GM19372 (cell line): Measurements from ENCODE around the gene SSH2.
"Not testable (repeated sequence)": the region's sequence is repeated elsewhere in the genome, so short reads cannot be mapped to it uniquely, and the experiment has no call there.

Experiments
- ATAC-seq: cut with Tn5 transposase; IDR thresholded peaks from one replicate; pipeline ENCODE4 v1.9.1; 2021; ENCODE audit warnings: mild to moderate bottlenecking, low read depth, moderate library complexity; ENCODE audit not compliant: unreplicated experiment

SSH2 gene

DNA sequence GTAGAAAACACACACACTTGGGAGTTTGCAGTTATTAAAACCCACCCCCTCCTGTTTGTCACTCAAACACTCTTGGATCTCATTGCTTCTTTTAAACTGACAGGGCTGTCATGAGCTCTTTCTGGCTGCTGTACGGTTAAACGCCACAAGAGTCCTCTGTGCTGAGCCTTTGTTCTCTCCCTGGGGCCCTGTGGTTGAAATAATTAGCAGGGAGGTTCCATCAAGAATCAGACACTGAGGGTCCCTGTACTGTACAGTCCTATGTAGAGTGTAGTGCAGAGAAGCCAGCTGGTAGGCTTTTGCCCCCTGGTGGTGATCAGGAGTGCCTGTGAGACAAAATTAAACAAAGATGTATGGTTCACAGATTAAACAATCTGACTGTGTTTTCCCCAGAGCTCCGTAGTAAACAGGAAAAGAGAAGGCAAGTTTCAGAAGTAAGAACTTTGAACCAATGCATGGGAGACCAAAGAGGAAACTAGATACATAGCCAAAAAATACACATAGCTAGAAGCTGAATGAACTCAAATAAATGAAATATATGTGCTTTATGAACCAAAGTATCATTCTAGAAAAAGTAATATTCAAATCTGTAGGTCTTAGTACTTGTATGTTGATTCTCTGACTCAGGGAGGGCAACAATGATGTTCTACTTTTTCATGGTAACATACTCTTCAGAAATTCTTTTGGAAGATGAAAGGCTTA, 1.4 kb upstream of the SSH2 start:
- ATAC-seq = peak; percentile 52

DNA sequence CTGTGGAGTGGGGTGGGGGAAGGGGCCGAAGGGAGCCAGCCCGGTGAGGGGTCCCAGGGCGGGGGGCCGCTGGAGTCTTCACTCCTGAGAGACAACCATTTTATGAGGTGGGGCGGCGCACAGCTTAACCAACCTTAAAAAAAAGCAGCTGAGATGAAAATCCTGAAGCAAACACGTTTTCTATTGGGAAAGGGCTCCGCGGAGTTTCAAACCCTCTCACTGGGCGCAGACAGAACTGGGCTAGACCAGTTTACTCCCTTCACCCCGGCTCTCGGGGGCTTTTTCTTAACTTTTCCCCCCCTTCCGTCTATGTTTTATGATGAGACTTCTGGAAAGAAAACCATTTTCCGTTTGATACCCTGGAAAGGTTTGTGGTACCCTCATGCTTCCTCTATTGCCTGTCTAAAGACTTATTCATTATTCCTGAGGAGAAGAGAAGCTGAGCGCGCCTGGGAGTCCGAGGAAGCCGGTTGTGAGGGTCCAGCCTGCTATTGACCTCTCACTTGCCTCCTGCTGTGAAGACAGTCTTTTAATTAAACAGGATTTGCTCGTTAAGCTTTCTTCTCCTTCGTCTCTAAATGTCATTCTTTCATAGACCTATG, 482 bp upstream of the SSH2 start:
- ATAC-seq = no peak

DNA sequence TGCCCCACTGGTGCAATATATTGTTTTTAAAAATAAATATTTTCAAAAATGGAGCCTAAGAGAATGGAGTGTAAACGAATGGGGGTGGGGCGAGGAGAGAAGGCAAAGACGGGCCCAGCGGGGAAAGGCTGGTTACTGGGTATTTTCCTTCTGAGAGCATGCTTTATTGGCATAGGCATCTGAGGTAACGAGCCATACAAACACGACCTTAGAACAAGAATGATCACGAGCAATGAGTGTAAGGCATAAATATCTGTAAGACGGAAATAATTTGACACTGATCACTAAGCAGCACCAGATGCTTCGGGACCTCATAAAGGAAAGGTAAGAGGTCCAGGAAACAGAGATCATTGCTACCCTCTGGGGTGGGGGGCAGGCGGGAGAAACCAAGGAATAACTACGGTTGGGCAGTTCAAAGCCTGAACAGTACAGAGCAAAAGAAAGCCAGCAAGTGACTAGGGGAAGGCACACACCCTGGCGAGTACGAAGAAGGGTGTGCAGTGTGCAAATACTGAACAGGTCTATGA, 959 bp downstream of the SSH2 start:
- ATAC-seq = no peak

DNA sequence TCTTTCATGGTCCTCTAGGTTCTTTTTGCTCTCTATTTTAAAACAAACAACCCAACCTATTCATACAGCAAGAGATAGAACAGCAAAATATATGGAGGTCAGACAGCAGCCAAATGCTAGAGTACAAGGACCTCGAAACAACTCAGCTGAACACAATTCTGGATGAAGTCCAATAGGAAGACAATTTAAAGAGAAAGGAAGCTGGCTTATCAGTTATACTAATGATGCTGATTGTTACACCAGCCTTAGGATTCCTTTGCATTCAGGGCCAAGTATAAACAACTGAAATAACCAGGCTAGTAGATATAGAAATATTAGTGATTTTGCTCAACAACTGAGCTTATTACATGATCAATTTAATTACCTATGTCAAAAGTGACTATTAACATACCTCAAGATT, 2.5 kb downstream of the SSH2 start:
- no peak for ATAC-seq

DNA sequence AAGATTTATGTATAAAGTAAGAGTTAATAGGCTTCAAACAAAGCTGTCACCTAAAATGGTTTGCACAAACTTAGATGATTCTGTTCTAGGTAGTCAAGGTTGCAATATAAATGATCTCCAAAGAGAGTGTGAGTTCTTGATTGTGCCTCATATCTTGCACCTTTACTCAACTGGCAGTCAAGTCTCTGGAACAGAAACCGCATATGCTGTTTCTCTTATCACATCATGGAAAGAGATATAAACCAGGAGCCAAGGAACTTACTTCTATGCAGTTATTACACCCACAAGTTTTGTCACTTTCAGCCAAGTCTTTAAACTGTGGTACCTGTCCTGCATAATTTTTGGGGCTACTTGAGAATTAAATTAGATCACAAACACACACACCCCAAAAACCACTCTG, 5.2 kb downstream of the SSH2 start:
- ATAC-seq = no peak

DNA sequence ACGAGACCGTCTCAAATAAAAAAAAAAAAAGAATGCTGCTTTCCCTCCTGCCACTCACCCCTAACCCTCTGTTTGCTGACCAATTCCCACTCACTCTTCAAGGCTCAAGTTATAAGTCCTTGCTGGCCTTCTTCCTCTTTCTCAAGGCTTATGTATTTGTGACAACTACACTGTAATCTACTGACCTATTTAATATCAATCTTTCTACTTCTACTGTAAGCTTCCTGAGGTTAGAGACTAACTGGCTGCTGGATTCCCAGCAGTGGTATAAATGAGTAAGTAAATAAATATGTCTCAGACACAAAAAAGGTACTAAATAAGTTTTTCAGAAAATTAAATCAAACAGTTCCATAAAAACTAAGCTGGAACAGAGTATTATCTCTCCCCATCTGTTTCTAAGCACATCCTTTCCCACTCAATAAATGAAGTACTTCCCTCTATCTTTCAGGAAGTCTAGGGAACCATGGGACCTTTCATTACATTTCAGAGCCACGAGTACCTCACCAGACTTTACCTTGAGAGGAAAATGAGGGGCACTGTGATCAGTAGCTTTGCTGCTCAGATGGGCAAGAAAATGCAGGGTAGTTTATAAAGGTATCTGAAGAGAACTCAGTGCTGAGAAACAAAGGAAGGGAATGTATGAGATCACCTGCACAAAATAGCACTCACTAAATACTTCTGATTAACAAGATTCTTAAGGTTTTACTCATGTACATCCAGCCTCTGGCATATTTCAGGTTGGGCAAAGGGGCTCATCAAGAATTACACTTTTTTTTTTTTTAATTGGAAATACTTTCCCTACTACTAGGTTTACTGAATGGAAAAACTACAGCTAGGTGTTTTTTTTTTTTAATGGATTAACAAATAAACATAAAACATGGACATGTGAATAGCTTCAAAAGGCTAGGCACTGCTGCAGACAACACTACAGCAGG, 10.8 kb downstream of the SSH2 start:
- ATAC-seq = no peak

DNA sequence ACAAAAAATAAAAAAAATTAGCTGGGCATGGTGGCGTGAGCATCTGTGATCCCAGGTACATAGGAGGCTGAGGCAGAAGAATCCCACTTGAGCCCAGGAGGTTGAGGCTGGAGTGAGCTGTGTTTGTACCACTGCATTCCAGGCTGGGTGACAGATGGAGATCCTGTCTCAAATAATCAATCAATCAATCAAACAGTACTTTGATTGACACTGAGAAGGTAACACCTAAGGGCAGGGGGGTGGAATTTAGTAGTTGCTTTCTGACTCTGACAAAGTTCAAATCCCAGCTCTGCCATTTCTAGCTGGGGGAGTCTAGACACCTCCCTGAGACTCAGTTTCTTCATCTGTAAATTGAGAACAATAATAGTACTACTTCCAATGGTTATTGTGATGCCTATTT, 12.0 kb downstream of the SSH2 start:
- ATAC-seq = no peak

DNA sequence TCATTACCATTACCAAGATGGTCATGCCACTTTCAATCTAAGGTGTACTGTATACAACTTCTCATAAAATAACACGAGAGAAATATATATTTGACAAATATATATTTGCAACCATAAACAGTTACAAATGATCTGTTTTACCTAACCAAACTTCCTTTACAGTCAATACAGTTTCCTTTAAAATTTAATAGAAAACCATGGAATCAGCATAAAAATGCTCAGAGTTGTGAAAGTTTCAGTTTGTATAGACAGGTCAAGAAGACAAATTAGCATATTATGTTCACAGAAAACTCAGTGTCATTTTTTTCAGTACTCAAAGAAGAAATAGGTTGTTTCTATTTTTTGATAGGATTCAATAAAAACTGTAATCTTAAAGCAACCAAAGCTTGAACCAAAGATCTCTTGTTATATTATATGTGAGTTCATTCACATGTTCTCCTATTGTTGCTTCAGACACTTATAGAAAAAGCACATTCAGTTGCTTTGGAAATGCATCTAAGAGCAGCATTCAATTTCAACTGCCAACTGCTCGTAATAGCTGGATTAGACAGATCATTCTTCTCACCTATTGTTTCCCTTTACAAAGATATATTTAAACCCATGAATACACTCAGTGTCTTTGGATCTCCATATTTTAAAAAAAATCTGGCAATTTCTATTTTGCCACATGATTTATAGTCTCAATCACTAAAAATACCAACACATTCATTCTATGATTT, 15.1 kb downstream of the SSH2 start:
- no peak for ATAC-seq

DNA sequence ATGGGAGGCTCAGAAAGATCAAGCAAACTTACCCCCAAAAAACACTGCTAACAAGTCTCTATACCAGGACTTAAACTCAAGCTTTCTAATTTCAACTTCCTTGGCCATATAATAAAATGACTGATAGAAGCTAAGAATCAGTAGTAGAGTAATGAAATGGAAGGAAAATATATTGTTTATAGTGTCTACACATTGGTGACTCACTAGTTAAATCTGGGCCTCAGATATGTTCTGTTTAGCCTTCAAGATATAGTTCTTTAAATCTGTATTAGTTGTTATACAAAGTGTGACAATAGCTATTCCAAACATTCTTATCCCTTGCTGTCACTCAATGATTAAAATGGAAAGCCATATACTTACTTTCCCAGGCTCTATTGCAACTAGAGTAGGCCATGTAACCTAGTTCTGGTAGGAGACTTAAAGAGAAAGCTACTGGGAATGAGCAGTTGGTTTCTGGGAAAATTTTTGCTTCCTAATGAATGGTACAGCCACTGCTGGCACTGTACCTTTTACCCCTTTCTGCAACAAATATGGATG, 18.3 kb downstream of the SSH2 start:
- ATAC-seq = no peak

DNA sequence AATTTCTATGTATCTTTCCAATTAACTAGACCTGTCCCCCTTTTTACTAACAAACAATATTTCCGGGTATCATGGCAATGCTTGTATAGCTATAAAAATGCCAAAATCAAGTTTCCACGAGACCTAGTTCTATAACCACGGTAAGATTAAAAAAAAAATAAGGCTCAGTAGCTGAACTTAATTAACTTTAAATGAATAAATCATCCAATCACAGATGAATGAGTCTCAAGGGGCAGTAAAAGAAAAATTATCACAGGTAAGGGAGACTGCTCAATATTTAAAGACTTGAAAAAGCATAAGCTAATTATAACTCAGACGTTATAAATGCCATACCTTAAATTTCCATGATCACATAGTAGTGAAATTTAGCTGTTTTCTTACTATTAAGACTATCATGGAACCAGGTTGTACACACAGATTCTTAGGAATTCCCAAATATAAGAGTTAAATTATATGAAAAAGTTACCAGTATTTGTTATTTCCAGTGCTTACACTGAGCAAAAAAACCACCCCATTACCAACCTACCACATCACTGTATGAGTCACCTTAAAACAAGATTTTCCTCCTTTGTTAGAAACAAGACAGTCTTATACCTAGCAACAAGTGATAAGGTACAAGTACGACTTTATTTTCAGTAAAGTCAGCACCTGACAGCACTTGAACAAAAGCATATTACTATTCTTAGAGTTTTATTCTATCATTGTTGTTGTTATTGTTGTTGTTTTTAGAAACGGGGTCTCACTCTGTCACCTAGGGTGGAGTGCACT, 20.6 kb downstream of the SSH2 start:
- no peak for ATAC-seq

DNA sequence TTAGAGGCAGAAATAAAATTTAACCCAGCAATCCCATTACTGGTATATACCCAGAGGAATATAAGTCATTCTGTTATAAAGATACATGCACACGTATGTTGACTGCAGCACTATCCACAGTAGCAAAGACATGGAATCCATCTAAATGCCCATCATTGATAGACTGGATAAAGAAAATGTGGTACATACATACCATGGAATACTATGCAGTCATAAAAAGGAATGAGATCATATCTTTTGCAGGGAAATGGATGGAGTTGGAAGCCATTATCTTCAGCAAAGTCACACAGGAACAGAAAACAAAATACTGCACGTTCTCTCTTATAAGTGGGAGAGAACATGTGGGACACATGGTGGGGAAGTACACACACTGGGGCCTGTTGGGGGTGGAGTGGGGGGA, 23.1 kb downstream of the SSH2 start:
- ATAC-seq = no peak

DNA sequence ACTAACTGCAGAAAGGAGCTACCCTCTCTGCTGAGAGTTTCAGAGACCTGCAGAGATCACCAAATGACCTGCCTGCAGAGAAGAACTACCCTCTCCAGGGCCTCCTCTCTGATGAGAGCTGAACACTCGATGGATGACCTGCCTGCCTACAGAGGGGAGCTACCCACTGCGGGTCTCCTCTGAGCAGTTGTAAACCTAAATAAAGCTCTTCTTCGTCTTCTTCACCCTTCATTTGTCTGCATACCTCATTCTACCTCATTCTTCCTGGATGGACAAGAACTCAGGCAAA, 24.2 kb downstream of the SSH2 start:
- ATAC-seq = no peak

DNA sequence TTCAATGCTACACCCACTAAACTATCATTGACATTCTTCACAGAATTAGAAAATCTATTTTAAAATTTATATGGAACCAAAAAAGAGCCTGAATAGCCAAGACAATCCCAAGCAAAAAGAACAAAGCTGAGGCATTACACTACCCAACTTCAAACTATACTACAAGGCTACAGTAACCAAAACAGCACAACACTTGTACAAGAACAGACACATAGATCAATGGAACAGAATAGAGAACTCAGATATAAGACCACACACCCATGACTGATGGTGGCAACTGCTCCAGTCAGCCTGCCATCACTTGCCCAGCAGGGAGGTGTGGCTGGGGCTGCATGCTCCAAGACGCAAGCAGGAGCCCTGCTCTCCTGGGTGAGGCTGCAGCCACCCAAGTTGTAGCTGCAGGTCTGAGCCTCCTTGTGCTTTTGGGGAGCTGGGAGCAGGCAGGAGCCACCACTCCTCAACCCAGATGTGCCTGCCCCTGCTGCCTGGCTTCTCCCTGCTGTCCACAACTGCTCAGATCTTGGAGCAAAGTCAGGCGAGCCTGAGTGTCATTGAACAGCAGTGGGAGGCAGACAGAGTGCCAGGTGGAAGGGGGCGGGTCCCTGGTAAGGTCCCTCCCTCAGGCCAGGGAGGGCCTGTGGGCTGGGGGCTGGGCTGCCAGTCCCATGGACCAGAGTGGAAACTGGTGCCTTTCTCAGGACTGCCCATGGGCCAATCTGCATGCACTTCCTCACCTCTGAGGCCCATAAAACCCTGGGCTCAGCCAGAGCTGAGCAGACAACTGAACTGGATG, 24.7 kb downstream of the SSH2 start:
- ATAC-seq = no peak

DNA sequence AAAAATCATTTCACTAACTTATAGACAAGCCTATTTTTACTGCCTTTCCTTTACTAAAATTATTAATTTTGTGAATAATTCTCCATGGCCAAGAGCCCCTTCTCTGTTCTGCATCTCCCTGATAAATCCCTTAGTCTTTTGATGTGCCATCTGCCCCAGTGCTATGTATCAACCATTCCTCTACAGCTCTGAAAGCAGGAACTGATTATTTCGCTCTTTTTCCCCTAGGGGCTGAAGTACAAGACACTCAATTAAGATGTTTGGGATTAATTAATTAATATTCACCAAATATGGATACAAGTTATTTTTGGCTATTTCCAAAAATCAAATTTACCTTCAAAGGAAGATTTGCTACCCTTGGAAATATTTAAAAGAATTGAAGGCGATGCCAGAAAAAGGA, 26.6 kb downstream of the SSH2 start:
- no peak for ATAC-seq

DNA sequence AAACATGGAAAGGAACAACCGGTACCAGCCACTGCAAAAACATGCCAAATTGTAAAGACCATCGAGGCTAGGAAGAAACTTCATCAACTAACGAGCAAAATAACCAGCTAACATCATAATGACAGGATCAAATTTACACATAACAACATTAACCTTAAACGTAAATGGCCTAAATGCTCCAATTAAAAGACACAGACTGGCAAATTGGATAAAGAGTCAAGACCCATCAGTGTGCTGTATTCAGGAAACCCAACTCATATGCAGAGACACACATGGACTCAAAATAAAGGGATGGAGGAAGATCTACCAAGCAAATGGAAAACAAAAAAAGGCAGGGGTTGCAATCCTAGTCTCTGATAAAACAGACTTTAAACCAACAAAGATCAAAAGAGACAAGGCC, 32.9 kb downstream of the SSH2 start:
- ATAC-seq = not testable (repeated sequence)

DNA sequence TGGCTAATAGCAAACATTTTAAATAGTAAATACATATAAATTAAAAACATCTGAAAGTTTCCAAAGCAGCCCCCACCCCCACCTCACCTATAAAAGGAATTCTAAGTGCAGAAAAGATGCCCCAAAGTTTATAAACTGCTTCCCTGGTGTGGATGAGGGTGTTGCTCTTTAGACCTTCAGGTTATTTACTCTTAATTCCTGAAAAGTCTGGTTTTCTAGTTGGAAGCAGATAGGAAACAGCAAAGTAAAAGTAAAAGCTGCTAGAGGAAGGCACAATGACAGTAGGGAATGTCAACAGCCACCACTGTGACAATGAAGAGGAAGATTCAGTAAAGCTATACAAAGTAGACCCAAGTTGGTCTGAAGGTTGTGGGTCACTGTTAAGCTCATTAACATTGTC, 37.8 kb downstream of the SSH2 start:
- no peak for ATAC-seq

DNA sequence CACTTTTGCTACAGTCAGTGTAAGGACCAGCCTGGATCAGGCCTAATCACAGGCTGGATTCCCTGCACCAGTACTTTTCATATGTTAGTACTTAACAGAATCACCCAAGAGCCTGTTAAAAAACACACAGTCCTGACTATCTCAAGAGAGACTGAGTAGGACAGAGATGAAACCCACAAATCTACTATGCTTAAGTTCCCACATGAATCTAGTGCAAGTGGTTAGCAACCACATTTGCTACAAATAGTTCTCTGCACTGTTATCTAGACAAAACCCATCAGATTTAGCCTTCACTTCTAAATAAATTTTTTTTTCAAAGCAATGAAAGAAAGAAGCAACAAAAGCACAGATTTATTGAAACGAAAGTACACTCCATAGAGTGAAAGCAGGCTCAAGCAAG, 38.9 kb downstream of the SSH2 start:
- ATAC-seq = no peak

DNA sequence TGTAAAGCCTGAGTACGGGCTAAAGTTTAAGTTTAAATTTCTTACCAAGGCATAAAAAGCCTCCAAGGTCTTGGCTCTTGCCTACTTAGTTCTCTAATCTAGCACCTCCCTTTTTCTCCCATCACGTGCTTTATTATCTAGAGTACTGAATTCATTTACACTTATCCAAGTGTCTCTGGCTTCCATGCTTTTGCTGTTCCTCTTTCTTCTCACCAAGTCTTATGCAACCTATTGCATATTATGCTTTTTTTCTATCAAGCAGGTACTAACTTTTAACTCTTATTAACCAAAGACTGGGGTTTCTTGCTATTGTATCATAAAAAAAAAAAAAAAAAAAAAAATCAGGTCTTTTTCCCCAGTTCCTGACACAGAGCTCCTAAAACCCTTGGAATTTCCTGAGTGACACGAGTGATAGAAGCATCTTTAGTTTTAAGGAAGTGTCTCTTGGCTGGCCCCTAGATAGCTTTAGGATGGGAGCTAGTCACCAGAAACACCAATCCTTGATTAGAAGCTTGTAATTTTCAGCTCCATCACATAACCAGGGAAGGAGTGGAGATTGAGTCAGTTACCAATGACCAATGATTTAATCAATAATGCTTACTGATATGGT, 44.9 kb downstream of the SSH2 start:
- ATAC-seq = no peak

DNA sequence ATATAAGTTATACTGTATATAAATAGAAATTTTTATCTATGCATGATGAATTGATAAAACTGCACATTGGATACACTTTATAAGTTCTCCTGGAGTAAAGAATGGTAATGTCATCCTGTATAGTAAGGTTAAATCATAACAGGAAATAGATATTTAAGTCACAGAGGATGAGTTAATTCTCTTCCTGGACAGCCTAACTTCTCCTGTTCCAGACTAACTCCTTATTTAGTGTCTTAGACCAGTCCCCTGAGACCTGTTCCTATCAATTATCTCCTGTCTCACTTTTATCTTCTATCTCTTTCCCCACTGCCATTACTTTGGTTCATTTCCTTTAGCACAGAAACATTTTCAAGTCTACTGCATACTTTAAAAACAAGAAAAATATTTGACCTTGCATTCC, 46.5 kb downstream of the SSH2 start:
- no peak for ATAC-seq
